Measurements from ENCODE around the gene CDYL2.

DNA sequence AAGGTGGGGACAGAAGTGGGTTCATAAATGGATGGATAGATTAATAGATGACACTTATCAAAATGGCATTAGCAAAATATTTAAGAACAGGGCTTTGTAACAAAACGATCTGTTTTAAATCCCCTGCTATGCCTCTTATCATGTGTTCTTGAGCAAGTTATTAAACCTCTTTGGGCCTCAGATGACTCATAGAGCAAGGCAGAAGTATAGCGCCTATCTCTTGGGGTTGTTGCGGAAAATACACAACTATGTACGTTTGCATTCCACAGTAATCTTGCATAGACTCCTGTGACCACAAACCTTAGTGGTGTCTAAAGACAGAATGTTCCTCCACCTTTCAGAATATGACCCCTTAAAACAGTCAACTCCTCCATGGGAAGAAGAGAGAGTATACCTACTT, 116.8 kb downstream of the CDYL2 start:
- TF ChIP-seq, protein P1, sequence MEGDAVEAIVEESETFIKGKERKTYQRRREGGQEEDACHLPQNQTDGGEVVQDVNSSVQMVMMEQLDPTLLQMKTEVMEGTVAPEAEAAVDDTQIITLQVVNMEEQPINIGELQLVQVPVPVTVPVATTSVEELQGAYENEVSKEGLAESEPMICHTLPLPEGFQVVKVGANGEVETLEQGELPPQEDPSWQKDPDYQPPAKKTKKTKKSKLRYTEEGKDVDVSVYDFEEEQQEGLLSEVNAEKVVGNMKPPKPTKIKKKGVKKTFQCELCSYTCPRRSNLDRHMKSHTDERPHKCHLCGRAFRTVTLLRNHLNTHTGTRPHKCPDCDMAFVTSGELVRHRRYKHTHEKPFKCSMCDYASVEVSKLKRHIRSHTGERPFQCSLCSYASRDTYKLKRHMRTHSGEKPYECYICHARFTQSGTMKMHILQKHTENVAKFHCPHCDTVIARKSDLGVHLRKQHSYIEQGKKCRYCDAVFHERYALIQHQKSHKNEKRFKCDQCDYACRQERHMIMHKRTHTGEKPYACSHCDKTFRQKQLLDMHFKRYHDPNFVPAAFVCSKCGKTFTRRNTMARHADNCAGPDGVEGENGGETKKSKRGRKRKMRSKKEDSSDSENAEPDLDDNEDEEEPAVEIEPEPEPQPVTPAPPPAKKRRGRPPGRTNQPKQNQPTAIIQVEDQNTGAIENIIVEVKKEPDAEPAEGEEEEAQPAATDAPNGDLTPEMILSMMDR (IDR thresholded peaks at IDR 0.05; ENCODE audit: low read depth, low read length, missing input control), result no peak
- TF ChIP-seq SP1 (IDR thresholded peaks at IDR 0.05) (no peak), GABPA (IDR thresholded peaks at IDR 0.05 in 1 of 2, conservative IDR thresholded peaks at IDR 0.05 in 1 of 2) (no peak), EGR1 (IDR thresholded peaks at IDR 0.05; ENCODE audit: low read depth in 2 of 2) (no peak), TAF1 (conservative IDR thresholded peaks at IDR 0.05) (no peak), FOXA2 (IDR thresholded peaks at IDR 0.05) (no peak)
- TF ChIP-seq, protein P2, sequence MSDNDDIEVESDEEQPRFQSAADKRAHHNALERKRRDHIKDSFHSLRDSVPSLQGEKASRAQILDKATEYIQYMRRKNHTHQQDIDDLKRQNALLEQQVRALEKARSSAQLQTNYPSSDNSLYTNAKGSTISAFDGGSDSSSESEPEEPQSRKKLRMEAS (IDR thresholded peaks at IDR 0.05), result no peak

Measured in liver (tissue), 3 donors.